Type B pancreatic cell (in vitro differentiated cells): ENCODE measurements around the gene RAB11A. TPM values are rescaled to one million over a fixed set of nuclear protein-coding genes. Genes with fewer than 3 reads are reported as not detected.
"Not testable (repeated sequence)": the region's sequence is repeated elsewhere in the genome, so short reads cannot be mapped to it uniquely, and the experiment has no call there.

Source experiments
- DNase-seq: peaks from one replicate; pipeline ENCODE4 v3.0.0; 2021; ENCODE audit warnings: mixed read lengths; ENCODE audit not compliant: unreplicated experiment; ENCODE audit errors: extremely low spot score
- H3K27ac Mint-ChIP-seq: 2 replicates; pipeline ENCODE4 v1.8.0; 2021; ENCODE audit warnings: mild to moderate bottlenecking, mixed read lengths
- H3K27me3 Mint-ChIP-seq: 2 replicates; pipeline ENCODE4 v1.8.0; 2021; ENCODE audit warnings: mixed read lengths
- H3K36me3 Mint-ChIP-seq: 2 replicates; pipeline ENCODE4 v1.8.0; 2021; ENCODE audit warnings: mixed read lengths
- H3K4me1 Mint-ChIP-seq: one replicate; pipeline ENCODE4 v1.8.0; 2021; ENCODE audit warnings: mixed read lengths; ENCODE audit not compliant: unreplicated experiment
- H3K4me3 Mint-ChIP-seq: 2 replicates; pipeline ENCODE4 v1.8.0; 2021; ENCODE audit warnings: mild to moderate bottlenecking, mixed read lengths
- H3K9me3 Mint-ChIP-seq: 2 replicates; pipeline ENCODE4 v1.8.0; 2021; ENCODE audit warnings: mixed read lengths
- CTCF ChIP-seq: fragments of 200-600 bp; sonication (generic); conservative IDR thresholded peaks from 2 replicates; pipeline ENCODE4 v1.5.0; 2021; ENCODE audit warnings: antibody characterized with exemption, mild to moderate bottlenecking
- total RNA-seq: library from RNA; stranded (reverse); gene quantifications from 2 replicates; pipeline ENCODE4 v1.2.1, GENCODE V29; 2021; ENCODE audit warnings: low replicate concordance

Gene RAB11A
- total RNA-seq, 1 donor from 2014 or later, result 266 TPM

- Mint-ChIP-seq H3K4me1 (peaks cover 10% of the 10 kb centered on the region), H3K27me3 (peaks cover 9% of the 10 kb centered on the region), H3K4me3 (no peak overlapping the region), H3K27ac (no peak overlapping the region), H3K36me3 (peaks cover 4% of the 10 kb centered on the region), H3K9me3 (no peaks in the 10 kb centered on the region)
- no peak for DNase-seq
- TF ChIP-seq CTCF, result no peak
Observed at GRCh38 chr15:65867244-65867643, 2.0 kb upstream of the RAB11A start.

- not testable (repeated sequence) for H3K27ac Mint-ChIP-seq, H3K36me3 Mint-ChIP-seq, H3K9me3 Mint-ChIP-seq, DNase-seq, H3K27me3 Mint-ChIP-seq
- Mint-ChIP-seq H3K4me1 (peaks cover 14% of the 10 kb centered on the region), H3K4me3 (peak overlapping the region; percentile 100)
Observed at GRCh38 chr15:65867933-65868332, 1.4 kb upstream of the RAB11A start.

- no peak for DNase-seq
- Mint-ChIP-seq H3K36me3 (peaks cover 8% of the 10 kb centered on the region), H3K27me3 (peaks cover 9% of the 10 kb centered on the region), H3K4me3 (peak overlapping the region; percentile 100), H3K27ac (peak overlapping the region; percentile 98), H3K4me1 (peaks cover 14% of the 10 kb centered on the region), H3K9me3 (no peaks in the 10 kb centered on the region)
- no peak for TF ChIP-seq CTCF
Observed at GRCh38 chr15:65868546-65869125, 655 bp upstream of the RAB11A start.

GRCh38 chr15:65869954-65870871 is 922 bp downstream of the RAB11A start:
- H3K4me1 Mint-ChIP-seq, result peaks cover 14% of the 10 kb centered on the region
- H3K27me3 Mint-ChIP-seq, result peaks cover 9% of the 10 kb centered on the region
- H3K9me3 Mint-ChIP-seq, result no peaks in the 10 kb centered on the region
- peaks cover 12% of the 10 kb centered on the region for H3K36me3 Mint-ChIP-seq
- no peak for DNase-seq
- H3K4me3 Mint-ChIP-seq, result peak overlapping the region; percentile 100
- TF ChIP-seq CTCF, result no peak
- H3K27ac Mint-ChIP-seq, result peak overlapping the region; percentile 98

GRCh38 chr15:65870889-65871533 is 1.7 kb downstream of the RAB11A start:
- peak overlapping the region; percentile 98 for H3K27ac Mint-ChIP-seq
- DNase-seq, result no peak
- no peak for TF ChIP-seq CTCF

GRCh38 chr15:65871886-65872285 is 2.6 kb downstream of the RAB11A start:
- H3K27ac Mint-ChIP-seq, H3K27me3 Mint-ChIP-seq, H3K4me3 Mint-ChIP-seq, H3K9me3 Mint-ChIP-seq, DNase-seq: not testable (repeated sequence)
- Mint-ChIP-seq H3K36me3 (peaks cover 12% of the 10 kb centered on the region), H3K4me1 (peaks cover 21% of the 10 kb centered on the region)

More at GRCh38 chr15:65870889-65871533, 1.7 kb downstream of the RAB11A start:
- Mint-ChIP-seq H3K4me1 (peaks cover 21% of the 10 kb centered on the region), H3K9me3 (no peaks in the 10 kb centered on the region), H3K27me3 (peaks cover 9% of the 10 kb centered on the region), H3K4me3 (peak overlapping the region; percentile 100), H3K36me3 (peaks cover 12% of the 10 kb centered on the region)

GRCh38 chr15:65872596-65872995 is 3.3 kb downstream of the RAB11A start:
- peak overlapping the region; percentile 38 for H3K4me3 Mint-ChIP-seq
- H3K9me3 Mint-ChIP-seq, result not testable (repeated sequence)

More at GRCh38 chr15:65872596-65872995, 3.3 kb downstream of the RAB11A start:
- H3K4me1 Mint-ChIP-seq, result peaks cover 21% of the 10 kb centered on the region
- peaks cover 13% of the 10 kb centered on the region for H3K36me3 Mint-ChIP-seq
- peak overlapping the region; percentile 73 for H3K27ac Mint-ChIP-seq
- H3K27me3 Mint-ChIP-seq, DNase-seq: not testable (repeated sequence)
